ENCODE results near the gene VTI1A.

DNA sequence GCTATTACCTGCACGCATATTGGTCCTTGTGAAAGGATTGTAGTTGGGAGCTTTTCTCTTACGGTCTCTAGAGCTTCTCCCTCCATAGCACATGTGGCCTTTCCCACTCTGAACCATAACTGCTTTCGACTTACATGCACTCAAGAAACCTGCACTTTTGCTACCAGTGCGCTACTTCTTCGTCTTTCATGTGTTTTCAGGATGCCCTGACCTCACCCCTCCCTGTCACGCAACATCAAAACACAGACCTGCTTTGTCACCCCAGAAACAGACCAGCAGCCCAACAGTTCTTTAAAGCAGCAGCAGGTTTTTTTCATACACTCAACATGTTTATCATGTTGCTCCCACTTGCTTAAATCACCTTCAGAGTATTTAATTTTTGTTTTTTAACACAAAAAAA, 259.6 kb downstream of the VTI1A start:
- TF ChIP-seq, protein P1, sequence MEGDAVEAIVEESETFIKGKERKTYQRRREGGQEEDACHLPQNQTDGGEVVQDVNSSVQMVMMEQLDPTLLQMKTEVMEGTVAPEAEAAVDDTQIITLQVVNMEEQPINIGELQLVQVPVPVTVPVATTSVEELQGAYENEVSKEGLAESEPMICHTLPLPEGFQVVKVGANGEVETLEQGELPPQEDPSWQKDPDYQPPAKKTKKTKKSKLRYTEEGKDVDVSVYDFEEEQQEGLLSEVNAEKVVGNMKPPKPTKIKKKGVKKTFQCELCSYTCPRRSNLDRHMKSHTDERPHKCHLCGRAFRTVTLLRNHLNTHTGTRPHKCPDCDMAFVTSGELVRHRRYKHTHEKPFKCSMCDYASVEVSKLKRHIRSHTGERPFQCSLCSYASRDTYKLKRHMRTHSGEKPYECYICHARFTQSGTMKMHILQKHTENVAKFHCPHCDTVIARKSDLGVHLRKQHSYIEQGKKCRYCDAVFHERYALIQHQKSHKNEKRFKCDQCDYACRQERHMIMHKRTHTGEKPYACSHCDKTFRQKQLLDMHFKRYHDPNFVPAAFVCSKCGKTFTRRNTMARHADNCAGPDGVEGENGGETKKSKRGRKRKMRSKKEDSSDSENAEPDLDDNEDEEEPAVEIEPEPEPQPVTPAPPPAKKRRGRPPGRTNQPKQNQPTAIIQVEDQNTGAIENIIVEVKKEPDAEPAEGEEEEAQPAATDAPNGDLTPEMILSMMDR (IDR thresholded peaks at IDR 0.05; ENCODE audit: poor library complexity, severe bottlenecking), result no peak
- TF ChIP-seq EP300 (conservative IDR thresholded peaks at IDR 0.05; ENCODE audit: poor library complexity, severe bottlenecking), result no peak
- TF ChIP-seq TAF1 (IDR thresholded peaks at IDR 0.05; ENCODE audit: low read depth), result no peak
- TF ChIP-seq MXI1 (conservative IDR thresholded peaks at IDR 0.05; ENCODE audit: poor library complexity, severe bottlenecking), result no peak
- no peak for TF ChIP-seq SMC3 (conservative IDR thresholded peaks at IDR 0.05; ENCODE audit: poor library complexity)
- TF ChIP-seq RAD21 (conservative IDR thresholded peaks at IDR 0.05), result no peak
